H1 (cell line): ENCODE measurements around the gene ZFYVE19. TPM values are rescaled to one million over a fixed set of nuclear protein-coding genes. Genes with fewer than 3 reads are reported as not detected.

Experiments used
- CTCF ChIA-PET: fragments of 300-600 bp; sonication (Branson Sonifier 250); formaldehyde crosslinking; loops from one replicate; lab custom pipeline; 2021; ENCODE audit not compliant: partially characterized antibody; lab: Charles Lee
- POLR2A ChIA-PET: fragments of 300-600 bp; sonication (Branson Sonifier 250); formaldehyde crosslinking; loops from one replicate; lab custom pipeline; 2021; ENCODE audit warnings: inconsistent platforms; ENCODE audit not compliant: partially characterized antibody; lab: Charles Lee
- DNase-seq, 2 experiments: peaks; one replicate each; pipeline versions ENCODE4 v3.0.0 to v3.0.0-alpha.2; 2010 to 2022; ENCODE audit warnings: low spot score in 2 of 2, low read depth in 1 of 2, mixed read lengths in 1 of 2
- FAIRE-seq: peaks from 2 replicates; lab custom pipeline; 2011; peaks lifted over from hg19 to GRCh38; lab: Jason Lieb, UNC
- H2AFZ ChIP-seq: 2 replicates; pipeline ENCODE4 v1.8.1; 2012; ENCODE audit warnings: low read length, inconsistent platforms
- H2AK5ac ChIP-seq: 2 replicates; pipeline ENCODE4 v1.6.1; 2013; ENCODE audit warnings: low read depth, low read length
- H2BK120ac ChIP-seq: replicated peaks from 2 replicates; pipeline ENCODE3; 2013; ENCODE audit warnings: low read depth, low read length, inconsistent platforms
- H2BK12ac ChIP-seq: 2 replicates; pipeline ENCODE4 v1.6.1; 2013; ENCODE audit warnings: low read depth, low read length
- H2BK15ac ChIP-seq: 2 replicates; pipeline ENCODE4 v1.6.1; 2013; ENCODE audit warnings: low read length
- H2BK20ac ChIP-seq: 2 replicates; pipeline ENCODE4 v1.6.1; 2013; ENCODE audit warnings: low read length
- H2BK5ac ChIP-seq: 2 replicates; pipeline ENCODE4 v1.6.1; 2013; ENCODE audit warnings: low read depth, low read length
- H3K14ac ChIP-seq: 2 replicates; pipeline ENCODE4 v1.6.1; 2013; ENCODE audit warnings: inconsistent platforms; ENCODE audit not compliant: insufficient read length
- H3K18ac ChIP-seq: 2 replicates; pipeline ENCODE4 v1.6.1; 2013; ENCODE audit warnings: low read length; ENCODE audit errors: extremely low read depth
- H3K23ac ChIP-seq: 2 replicates; pipeline ENCODE4 v1.6.1; 2013; ENCODE audit warnings: inconsistent platforms; ENCODE audit not compliant: insufficient read length
- H3K23me2 ChIP-seq: 2 replicates; pipeline ENCODE4 v1.6.1; 2013; ENCODE audit warnings: low read depth, low read length
- H3K27ac ChIP-seq: 2 replicates; pipeline ENCODE4 v1.6.1; 2011; ENCODE audit warnings: low read depth, low read length, inconsistent platforms
- H3K27me3 ChIP-seq, 4 experiments: replicated peaks in 1 of 4; 1 replicate in 1 of 4; 2 replicates in 3 of 4; pipeline versions ENCODE4 v1.6.1 to v1.8.1; 2011 to 2013; ENCODE audit warnings: low read length in 3 of 4, mild to moderate bottlenecking in 3 of 4, inconsistent platforms in 2 of 4, mixed read lengths in 2 of 4, moderate library complexity in 1 of 4; ENCODE audit not compliant: control insufficient read depth in 3 of 4, insufficient read depth in 3 of 4; ENCODE audit errors: extremely low read depth in 1 of 4
- H3K36me3 ChIP-seq, 4 experiments: 2 replicates each; pipeline versions ENCODE4 v1.6.1 to v1.8.1; 2011 to 2013; ENCODE audit warnings: mild to moderate bottlenecking in 4 of 4, low read length in 3 of 4, moderate library complexity in 2 of 4, control low read depth in 1 of 4, inconsistent platforms in 1 of 4; ENCODE audit not compliant: insufficient read depth in 4 of 4, control insufficient read depth in 2 of 4
- H3K4ac ChIP-seq: replicated peaks from 2 replicates; pipeline ENCODE3; 2013; ENCODE audit warnings: low read length, low read depth, mixed read lengths, inconsistent platforms; ENCODE audit not compliant: insufficient read length
- H3K4me1 ChIP-seq, 4 experiments: replicated peaks in 1 of 4; 1 replicate in 1 of 4; 2 replicates in 3 of 4; pipeline versions ENCODE4 v1.6.1 to v1.8.1; 2011 to 2013; ENCODE audit warnings: low read length in 3 of 4, inconsistent platforms in 2 of 4, mixed read lengths in 1 of 4; ENCODE audit not compliant: insufficient read depth in 4 of 4, control insufficient read depth in 3 of 4
- H3K4me2 ChIP-seq, 2 experiments: 2 replicates each; pipeline versions ENCODE4 v1.6.1 to v1.8.1; 2011 to 2013; ENCODE audit warnings: low read depth in 2 of 2, low read length in 2 of 2, control low read depth in 1 of 2, inconsistent platforms in 1 of 2, mild to moderate bottlenecking in 1 of 2; ENCODE audit not compliant: insufficient read depth in 1 of 2
- H3K4me3 ChIP-seq, 4 experiments: fragments of 200-600, 300-600 bp in 1 of 4; sonication (generic), shearing (Covaris generic), sonication (Bioruptor Twin) in 1 of 4; 2 replicates each; pipeline versions ENCODE4 v1.5.1 to v1.8.1; 2011 to 2016; ENCODE audit warnings: low read length in 4 of 4, low read depth in 3 of 4, control low read depth in 2 of 4, inconsistent platforms in 2 of 4, mild to moderate bottlenecking in 2 of 4, mixed read lengths in 1 of 4, moderate library complexity in 1 of 4; ENCODE audit not compliant: insufficient read depth in 2 of 4; ENCODE audit errors: extremely low read depth in 1 of 4
- H3K56ac ChIP-seq: replicated peaks from 2 replicates; pipeline ENCODE3; 2013; ENCODE audit warnings: low read depth, mild to moderate bottlenecking, mixed read lengths, low read length, inconsistent platforms; ENCODE audit not compliant: insufficient read length
- H3K79me1 ChIP-seq: 2 replicates; pipeline ENCODE4 v1.6.1; 2013; ENCODE audit warnings: low read depth, low read length, control low read depth
- H3K79me2 ChIP-seq, 2 experiments: 2 replicates each; pipeline versions ENCODE4 v1.6.1 to v1.8.1; 2012 to 2013; ENCODE audit warnings: low read length in 2 of 2, mild to moderate bottlenecking in 2 of 2, inconsistent platforms in 1 of 2; ENCODE audit not compliant: insufficient read depth in 2 of 2, control insufficient read depth in 1 of 2
- H3K9ac ChIP-seq, 4 experiments: replicated peaks in 1 of 4; 1 replicate in 1 of 4; 2 replicates in 3 of 4; pipeline versions ENCODE4 v1.6.1 to v1.8.1; 2011 to 2013; ENCODE audit warnings: low read depth in 3 of 4, low read length in 3 of 4, control low read depth in 2 of 4, mild to moderate bottlenecking in 2 of 4, moderate library complexity in 2 of 4, inconsistent platforms in 1 of 4; ENCODE audit errors: extremely low read depth in 1 of 4
- H3K9me3 ChIP-seq, 2 experiments: 2 replicates each; pipeline versions ENCODE4 v1.6.1 to v1.8.1; 2012 to 2013; ENCODE audit warnings: mild to moderate bottlenecking in 2 of 2, moderate library complexity in 2 of 2, control low read depth in 1 of 2, inconsistent platforms in 1 of 2, low read depth in 1 of 2, low read length in 1 of 2, mixed read lengths in 1 of 2; ENCODE audit not compliant: insufficient read depth in 2 of 2
- H4K20me1 ChIP-seq, 2 experiments: replicated peaks in 1 of 2; 2 replicates each; pipeline versions ENCODE3 to v1.8.1; 2011 to 2013; ENCODE audit warnings: inconsistent platforms in 2 of 2, low read length in 2 of 2, mild to moderate bottlenecking in 1 of 2; ENCODE audit not compliant: insufficient read depth in 2 of 2, control insufficient read depth in 1 of 2
- H4K5ac ChIP-seq: 2 replicates; pipeline ENCODE4 v1.6.1; 2013; ENCODE audit warnings: low read length, low read depth, mixed read lengths, inconsistent platforms; ENCODE audit not compliant: insufficient read length
- H4K8ac ChIP-seq: 2 replicates; pipeline ENCODE4 v1.8.0; 2013; ENCODE audit warnings: mild to moderate bottlenecking, moderate library complexity, low read length, inconsistent platforms; ENCODE audit not compliant: insufficient read depth; ENCODE audit errors: extremely low read depth
- H4K91ac ChIP-seq: replicated peaks from 2 replicates; pipeline ENCODE3; 2013; ENCODE audit warnings: low read length, mixed read lengths, inconsistent platforms; ENCODE audit not compliant: insufficient read length
- CREB1 ChIP-seq: IDR thresholded peaks from 2 replicates; pipeline ENCODE4 v1.6.1; 2012; ENCODE audit warnings: inconsistent platforms
- JUND ChIP-seq: IDR thresholded peaks from 2 replicates; pipeline ENCODE4 v1.6.1; 2011; ENCODE audit warnings: mild to moderate bottlenecking, improper control_type of control experiment, low read length
- KDM1A ChIP-seq: fragments of 200-600, 300-600 bp; sonication (generic); IDR thresholded peaks from 2 replicates; pipeline ENCODE4 v1.7.1; 2016; ENCODE audit warnings: mild to moderate bottlenecking, low read length, borderline replicate concordance
- PHF8 ChIP-seq: fragments of 200-600 bp; sonication (generic); conservative IDR thresholded peaks from 2 replicates; pipeline ENCODE4 v1.7.1; 2012; ENCODE audit warnings: low read depth, mild to moderate bottlenecking, inconsistent platforms, low read length, moderate library complexity
- RNF2 ChIP-seq: fragments of 200-900, 300-1000 bp; sonication (generic); IDR thresholded peaks from 2 replicates; pipeline ENCODE4 v1.7.1; 2016; ENCODE audit warnings: borderline replicate concordance, low read depth, mild to moderate bottlenecking, antibody characterized with exemption, low read length; ENCODE audit not compliant: poor library complexity, severe bottlenecking; ENCODE audit errors: missing control alignments
- SIN3A ChIP-seq, 2 experiments: IDR thresholded peaks in 1 of 2; conservative IDR thresholded peaks in 1 of 2; 2 replicates each; pipeline ENCODE4 v1.6.1; 2011 to 2012; ENCODE audit warnings: low read length in 2 of 2, improper control_type of control experiment in 1 of 2, low read depth in 1 of 2, mild to moderate bottlenecking in 1 of 2
- WGBS, 2 experiments: shearing (Covaris generic) in 1 of 2; methylation state at CpG; one replicate each; pipeline versions ENCODE4 v1.1.6 to v1.1.7; 2013 to 2015; ENCODE audit warnings: low lambda C conversion rate in 2 of 2, mixed read lengths in 2 of 2, inconsistent platforms in 1 of 2, low coverage in 1 of 2, missing lambda C conversion rate in 1 of 2; ENCODE audit not compliant: insufficient replicate concordance in 2 of 2, insufficient coverage in 1 of 2, insufficient read length in 1 of 2; ENCODE audit errors: extremely low coverage in 1 of 2, missing lambda C conversion rate in 1 of 2; 5-methylcytosine and 5-hydroxymethylcytosine counted together
- polyA plus RNA-seq, 7 experiments: library from polyadenylated mRNA; depleted of rRNA in 3 of 7; stranded (reverse) in 5 of 7; unstranded in 2 of 7; fragments of >200 nt in 5 of 7; fragments of 200-250 nt in 2 of 7; gene quantifications; 1 replicate in 5 of 7; 2 replicates in 1 of 7; 4 replicates in 1 of 7; pipeline versions ENCODE4 v1.2.1 to v1.2.3, GENCODE V29; 2011 to 2013; ENCODE audit warnings: missing spikeins in 2 of 7, mixed read lengths in 2 of 7
- total RNA-seq: library from RNA; stranded (reverse); fragmentation: NEBNext Ultra II Directional; extraction: Animal tissue kit (Norgen Biotek cat#: 25700); gene quantifications from 2 replicates; pipeline ENCODE4 v1.2.1, GENCODE V29; 2021

Gene ZFYVE19
- total and polyA plus RNA-seq, 2 of the 8 experiments (the other 6 are each of a cell fraction or from before 2014, with no cell fraction given): 11.2 to 21.8 TPM

- 95% methylated on average over 2 of the region's 2 CpGs; no CpG with 5 or more reads in 1 of the 2 experiments for WGBS, 2 experiments
- Histone ChIP-seq H3K18ac (no peak overlapping the region), H3K9ac (no peak overlapping the region), H3K27ac (no peak overlapping the region), H3K4me1 (peaks cover 0 to 16% (median 10%) of the 10 kb centered on the region in 4 experiments; a peak in 6 of 7 replicates), H4K91ac (no peak overlapping the region), H3K9me3 (no peaks in the 10 kb centered on the region), H3K4ac (no peak overlapping the region), H2BK5ac (no peak overlapping the region)
- POLR2A ChIA-PET: no interaction called here
- FAIRE-seq: no peak
- TF ChIP-seq SIN3A (conservative IDR thresholded peaks at IDR 0.05 in 1 of 2, IDR thresholded peaks at IDR 0.05 in 1 of 2; ENCODE audit: low read depth in 1 of 2, low read length in 2 of 2) (no peak), CREB1 (no peak), RNF2 (no peak), KDM1A (no peak), PHF8 (no peak), JUND (no peak)
- TF ChIP-seq, all 59 proteins: peak for 0
- H4K5ac ChIP-seq: no peak overlapping the region
- H4K8ac ChIP-seq: no peak overlapping the region
- H3K79me2 ChIP-seq: peaks cover 0 to 22% of the 10 kb centered on the region in 2 experiments; a peak in 3 of 4 replicates
- H3K4me2 ChIP-seq: no peak overlapping the region
- H2AFZ ChIP-seq: no peak overlapping the region
- H4K20me1 ChIP-seq: peaks cover 5 to 13% of the 10 kb centered on the region in 2 experiments
- H2BK12ac ChIP-seq: no peak overlapping the region
- H3K36me3 ChIP-seq: peaks cover 0 to 2% (median 0%) of the 10 kb centered on the region in 4 experiments; a peak in 3 of 8 replicates
- H2AK5ac ChIP-seq: no peak overlapping the region
- no peak overlapping the region for H2BK15ac ChIP-seq
- CTCF ChIA-PET: interaction anchor here (1.3 to 14.5 kb wide), 2 partner anchors 15 to 55 kb away, joined by 3 to 157 read pairs; no protein-coding TSS in a partner anchor
- H2BK120ac ChIP-seq: no peak overlapping the region
- peaks cover 0 to 2% (median 0%) of the 10 kb centered on the region in 4 experiments; a peak in 1 of 7 replicates for H3K27me3 ChIP-seq
- no peak overlapping the region for H3K23ac ChIP-seq
- H3K56ac ChIP-seq: no peak overlapping the region
- H3K79me1 ChIP-seq: peaks cover 12% of the 10 kb centered on the region
- no peak for DNase-seq
- H3K23me2 ChIP-seq: peaks cover 13% of the 10 kb centered on the region
- no peak overlapping the region for H3K14ac ChIP-seq
- H3K4me3 ChIP-seq: no peak overlapping the region
- H2BK20ac ChIP-seq: no peak overlapping the region
These were observed 34.9 kb downstream of the ZFYVE19 start for GRCh38 chr15:40841741-40842140.
